GM12878 (cell line): ENCODE data around the gene DNMT3A.

Experiments
- CTCF ChIP-seq, 3 experiments: IDR thresholded peaks in 2 of 3; conservative IDR thresholded peaks in 1 of 3; 2 replicates each; pipeline ENCODE4 v1.5.1; 2011; ENCODE audit warnings: low read depth in 3 of 3, low read length in 3 of 3, mild to moderate bottlenecking in 3 of 3, control low read depth in 2 of 3, moderate library complexity in 2 of 3, inconsistent platforms in 1 of 3, mixed read lengths in 1 of 3; ENCODE audit not compliant: control insufficient read depth in 2 of 3, insufficient read depth in 1 of 3; ENCODE audit errors: extremely low read depth in 1 of 3
- ELK1 ChIP-seq: IDR thresholded peaks from 2 replicates; pipeline ENCODE4 v1.6.1; 2012; ENCODE audit warnings: low read depth, low read length, improper control_type of control experiment
- EP300 ChIP-seq, 2 experiments: fragments of 150-350 bp in 1 of 2; IDR thresholded peaks; 2 replicates each; pipeline ENCODE4 v1.6.1; 2011 to 2012; ENCODE audit warnings: low read depth in 2 of 2, low read length in 2 of 2, borderline replicate concordance in 1 of 2, improper control_type of control experiment in 1 of 2, inconsistent platforms in 1 of 2; ENCODE audit not compliant: control insufficient read depth in 1 of 2
- FOXK2 ChIP-seq: fragments of 450-650 bp; IDR thresholded peaks from 2 replicates; pipeline ENCODE4 v1.6.1; 2017; ENCODE audit warnings: mild to moderate bottlenecking, moderate library complexity
- HDAC2 ChIP-seq: fragments of 200-600 bp; sonication (generic); IDR thresholded peaks from 2 replicates; pipeline ENCODE4 v1.6.1; 2017
- MYC ChIP-seq: IDR thresholded peaks from 2 replicates; pipeline ENCODE4 v1.6.1; 2011; ENCODE audit warnings: mild to moderate bottlenecking, low read length, moderate library complexity, inconsistent platforms; ENCODE audit not compliant: insufficient read depth, insufficient replicate concordance, insufficient read length, severe bottlenecking
- NBN ChIP-seq: fragments of 450-650 bp; IDR thresholded peaks from 2 replicates; pipeline ENCODE4 v1.6.1; 2016
- POLR2A ChIP-seq: IDR thresholded peaks from 2 replicates; pipeline ENCODE4 v1.6.1; 2011; ENCODE audit warnings: low read depth, mild to moderate bottlenecking, low read length
- SMC3 ChIP-seq: IDR thresholded peaks from 2 replicates; pipeline ENCODE4 v1.6.1; 2011; ENCODE audit warnings: low read length, improper control_type of control experiment, borderline replicate concordance
- TAF1 ChIP-seq: IDR thresholded peaks from 2 replicates; pipeline ENCODE4 v1.6.1; 2011; ENCODE audit warnings: mild to moderate bottlenecking, low read depth, low read length, borderline replicate concordance

DNA sequence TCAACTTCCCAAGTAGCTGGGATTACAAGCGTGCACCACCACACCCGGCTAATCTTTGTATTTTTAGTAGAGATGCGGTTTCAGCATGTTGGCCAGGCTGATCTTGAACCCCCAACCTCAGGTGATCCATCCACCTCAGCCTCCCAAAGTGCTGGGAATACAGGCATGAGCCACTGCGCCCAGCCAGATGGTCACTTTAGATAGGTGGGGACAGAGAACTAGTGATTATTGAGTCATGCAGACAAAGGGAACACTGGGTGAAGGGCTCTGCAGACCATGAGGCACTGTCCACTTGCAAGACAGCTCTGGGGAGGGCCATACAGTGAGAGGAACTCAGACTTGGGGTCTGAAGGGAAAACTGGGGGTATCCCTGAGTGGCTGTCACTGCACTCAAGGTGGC lies 114.9 kb downstream of the DNMT3A start:
- TF ChIP-seq CTCF (IDR thresholded peaks at IDR 0.05 in 2 of 3, conservative IDR thresholded peaks at IDR 0.05 in 1 of 3; ENCODE audit: control insufficient read depth in 2 of 3, extremely low read depth in 1 of 3, insufficient read depth in 1 of 3, low read depth in 3 of 3, low read length in 3 of 3) (no peak), POLR2A (no peak), EP300 (IDR thresholded peaks at IDR 0.05; ENCODE audit: borderline replicate concordance in 1 of 2, control insufficient read depth in 1 of 2, low read depth in 2 of 2, low read length in 2 of 2) (no peak), NBN (no peak), TAF1 (no peak), HDAC2 (no peak), FOXK2 (no peak), ELK1 (no peak), MYC (no peak), SMC3 (no peak)
